ENCODE measurements around the gene ITPRIPL1.
"Not testable (repeated sequence)": the region's sequence is repeated elsewhere in the genome, so short reads cannot be mapped to it uniquely, and the experiment has no call there.

Gene ITPRIPL1, protein sequence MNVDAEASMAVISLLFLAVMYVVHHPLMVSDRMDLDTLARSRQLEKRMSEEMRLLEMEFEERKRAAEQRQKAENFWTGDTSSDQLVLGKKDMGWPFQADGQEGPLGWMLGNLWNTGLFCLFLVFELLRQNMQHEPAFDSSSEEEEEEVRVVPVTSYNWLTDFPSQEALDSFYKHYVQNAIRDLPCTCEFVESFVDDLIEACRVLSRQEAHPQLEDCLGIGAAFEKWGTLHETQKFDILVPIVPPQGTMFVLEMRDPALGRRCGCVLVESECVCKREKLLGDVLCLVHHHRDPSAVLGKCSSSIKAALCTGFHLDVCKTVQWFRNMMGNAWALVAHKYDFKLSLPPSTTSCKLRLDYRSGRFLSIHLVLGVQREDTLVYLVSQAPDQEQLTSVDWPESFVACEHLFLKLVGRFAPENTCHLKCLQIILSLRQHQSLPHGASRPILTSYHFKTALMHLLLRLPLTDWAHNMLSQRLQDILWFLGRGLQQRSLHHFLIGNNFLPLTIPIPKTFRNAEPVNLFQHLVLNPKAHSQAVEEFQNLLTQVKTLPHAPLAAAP

GRCh38 chr2:96325041-96325883, at the start of gene ITPRIPL1:
Gene ITPRIPL1 (plus strand): TSS chr2:96325317. CDS start chr2:96325840, 523 bp downstream.
- DNase-seq: no peak

- DNase-seq: no peak
Observed at GRCh38 chr2:96276787-96277499, 48.2 kb upstream of the ITPRIPL1 start.

DNA sequence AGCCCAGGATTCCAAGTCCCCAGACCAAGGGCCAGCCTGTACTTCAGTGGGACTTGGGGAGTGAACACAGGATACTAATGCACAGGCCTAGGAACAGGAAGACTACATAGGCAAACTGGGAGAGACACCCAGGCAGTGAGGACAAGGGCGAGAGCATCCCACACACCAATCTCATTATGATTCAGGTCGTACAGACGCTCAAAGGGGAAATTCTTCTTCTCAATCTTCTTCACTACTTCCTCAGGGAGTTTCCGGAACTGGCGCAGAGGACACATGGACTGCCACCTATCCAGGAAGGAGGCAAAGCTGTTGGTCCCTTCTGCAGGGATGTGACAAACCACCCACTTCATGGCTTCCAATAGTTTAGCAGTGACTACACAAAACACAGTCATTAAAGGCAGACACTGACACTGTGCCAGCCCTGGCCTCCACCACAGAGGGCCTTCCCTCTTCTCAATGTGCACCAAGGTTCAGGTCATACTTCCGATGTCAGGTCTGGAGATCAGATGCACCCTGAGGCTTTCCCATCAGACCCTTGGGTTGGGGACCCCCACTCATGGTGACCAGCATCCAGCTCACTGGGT, 37.8 kb upstream of the ITPRIPL1 start:
- DNase-seq: no peak

DNA sequence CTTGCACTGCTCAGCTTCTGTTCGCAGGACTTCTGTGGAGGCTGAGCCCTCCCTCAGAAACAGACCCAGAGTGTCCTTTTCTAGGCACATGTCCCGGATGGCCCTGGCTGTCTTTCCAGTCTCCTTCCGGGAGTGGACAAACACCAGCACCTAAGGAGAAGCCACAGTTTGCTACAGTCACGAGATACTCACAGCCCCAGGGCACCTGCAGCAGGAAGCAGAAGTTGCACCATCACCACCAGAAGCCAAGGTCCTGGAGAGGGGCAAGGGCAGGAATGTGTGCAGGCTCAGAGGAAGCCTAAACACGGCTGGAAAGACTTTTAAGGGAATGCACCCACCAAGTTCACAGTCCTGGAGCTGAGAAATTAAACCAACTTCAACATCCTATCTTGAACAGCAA, 33.4 kb upstream of the ITPRIPL1 start:
- DNase-seq: no peak

GRCh38 chr2:96294271-96294670, 30.8 kb upstream of the ITPRIPL1 start:
- not testable (repeated sequence) for DNase-seq

GRCh38 chr2:96296925-96297324, 28.2 kb upstream of the ITPRIPL1 start:
- no peak for DNase-seq

- no peak for DNase-seq
Observed at GRCh38 chr2:96301865-96302264, 23.3 kb upstream of the ITPRIPL1 start.

GRCh38 chr2:96304606-96305005, 20.5 kb upstream of the ITPRIPL1 start:
- no peak for DNase-seq

GRCh38 chr2:96305091-96305978, 19.8 kb upstream of the ITPRIPL1 start, which contains the start of gene SNRNP200:
Gene SNRNP200 (minus strand): TSS chr2:96305546. CDS start chr2:96305437, 109 bp downstream.
- peak; percentile 81 for DNase-seq

GRCh38 chr2:96305979-96306308, 19.2 kb upstream of the ITPRIPL1 start:
- no peak for DNase-seq

DNA sequence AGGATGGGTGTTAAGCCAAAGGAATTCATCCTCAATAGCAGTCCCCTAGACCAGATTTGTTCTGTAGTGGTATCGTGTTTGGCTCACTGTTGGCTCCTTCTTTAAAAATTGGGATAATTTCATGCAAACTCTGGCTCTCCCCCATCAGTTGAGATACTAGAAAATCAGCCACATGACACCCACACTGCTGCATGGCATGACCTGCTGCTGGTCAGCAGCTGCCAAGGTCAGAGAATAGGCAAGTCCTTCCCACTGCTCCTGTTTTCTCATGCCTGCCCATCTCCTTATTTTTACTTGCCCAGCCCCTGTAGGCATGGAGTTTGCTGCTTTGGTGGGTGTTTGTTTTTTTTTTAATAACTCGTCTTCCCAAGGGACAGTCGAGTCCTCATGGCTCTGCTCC, 18.7 kb upstream of the ITPRIPL1 start:
- no peak for DNase-seq

- no peak for DNase-seq
Observed at GRCh38 chr2:96308248-96308647, 16.9 kb upstream of the ITPRIPL1 start.

- no peak for DNase-seq
Observed at GRCh38 chr2:96315005-96315399, 10.1 kb upstream of the ITPRIPL1 start.

DNA sequence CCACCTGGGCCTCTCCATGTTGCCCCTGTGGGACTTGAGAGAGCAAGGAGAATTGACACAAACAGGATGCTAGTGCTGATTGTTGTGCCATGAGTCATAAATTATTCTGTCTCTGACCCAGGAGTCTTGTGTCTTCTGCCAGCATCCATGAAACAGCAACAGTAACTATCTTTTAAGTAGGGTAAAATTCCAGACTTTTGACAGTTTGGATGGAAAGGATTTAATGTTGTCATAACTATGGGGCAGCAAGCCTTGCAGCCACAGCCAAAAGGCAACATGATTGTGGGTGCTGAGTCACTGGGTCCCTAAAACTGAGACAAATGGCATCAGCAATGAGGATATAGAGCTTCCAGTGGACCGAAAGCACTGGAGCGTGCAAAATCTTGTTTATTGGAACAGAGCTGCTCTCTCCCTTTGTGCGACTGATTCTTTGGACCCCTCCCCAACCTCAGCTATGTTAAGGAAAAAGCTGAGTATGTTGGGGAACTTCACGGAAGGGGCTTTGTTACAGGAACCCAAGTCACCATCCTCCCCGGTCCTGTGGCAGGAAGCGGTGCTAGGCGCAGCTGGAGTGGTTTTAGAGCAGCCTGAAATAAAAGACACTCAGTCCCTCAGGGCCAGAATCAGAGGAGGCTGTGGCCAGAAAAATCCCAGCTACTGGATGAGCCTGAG, 9.6 kb upstream of the ITPRIPL1 start:
- no peak for DNase-seq

DNA sequence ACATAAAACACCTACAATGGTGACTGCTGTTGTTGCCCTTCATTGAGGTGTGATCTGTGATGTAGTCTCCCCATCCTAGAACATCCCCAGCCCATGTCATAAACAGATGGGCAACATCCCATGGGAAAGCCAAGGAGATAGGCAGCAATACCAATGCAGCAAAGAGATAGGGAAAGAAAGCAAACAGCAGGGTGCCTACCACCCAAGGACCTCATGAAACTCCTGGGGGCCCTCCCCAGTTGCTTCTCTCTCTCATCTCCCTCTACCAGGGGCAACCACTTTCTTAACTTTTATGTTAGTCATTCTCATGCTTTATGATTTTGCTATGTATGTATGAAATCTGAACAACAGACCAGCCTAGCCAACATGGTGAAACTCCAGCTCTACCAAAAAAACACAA, 8.1 kb upstream of the ITPRIPL1 start:
- DNase-seq: no peak

GRCh38 chr2:96317584-96317997, 7.5 kb upstream of the ITPRIPL1 start:
- DNase-seq: no peak

GRCh38 chr2:96318723-96319122, 6.4 kb upstream of the ITPRIPL1 start:
- DNase-seq: no peak

DNA sequence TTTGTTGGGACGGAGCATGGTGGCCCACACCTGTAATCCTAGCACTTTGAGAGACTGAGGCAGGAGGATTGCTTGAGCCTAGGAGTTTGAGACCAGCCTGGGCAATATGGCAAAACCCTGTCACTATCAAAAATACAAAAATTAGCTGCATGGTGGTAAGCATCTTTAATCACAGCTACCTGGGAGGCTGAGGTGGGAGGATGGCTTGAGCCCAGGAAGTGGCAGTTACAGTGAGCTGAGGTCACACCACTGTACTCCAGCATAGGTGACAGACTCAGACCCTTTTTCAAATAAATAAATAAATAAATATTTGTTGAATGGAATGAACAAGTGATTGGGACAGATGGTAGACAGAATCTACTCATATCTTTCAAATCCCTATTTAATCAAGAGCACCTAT, 5.7 kb upstream of the ITPRIPL1 start:
- no peak for DNase-seq

DNA sequence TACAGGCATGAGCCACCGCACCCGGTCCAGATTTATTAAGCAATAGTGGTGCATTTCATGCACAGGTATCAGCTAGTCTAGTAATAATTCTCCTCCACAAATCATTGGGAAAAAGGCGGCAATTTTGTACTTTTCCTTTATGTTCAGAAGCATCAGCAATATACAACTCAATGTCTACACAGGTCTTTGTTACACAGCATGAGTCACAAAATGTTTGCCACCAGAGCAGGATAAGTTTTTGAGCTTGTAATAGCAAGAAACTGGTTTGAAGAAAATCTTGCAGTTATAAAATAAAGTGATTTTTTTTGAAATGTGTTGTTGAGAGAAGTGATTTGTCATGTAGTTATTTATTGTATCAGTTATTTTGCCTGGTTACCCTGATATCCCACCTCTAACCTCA, 4.8 kb upstream of the ITPRIPL1 start:
- DNase-seq: no peak

- no peak for DNase-seq
Observed at GRCh38 chr2:96320728-96321622, 4.1 kb upstream of the ITPRIPL1 start.
